D341Med (cell line): ENCODE results near the gene EPHX1.
"Not testable (repeated sequence)": the region's sequence is repeated elsewhere in the genome, so short reads cannot be mapped to it uniquely, and the experiment has no call there.

Experiments
- DNase-seq: peaks from one replicate; pipeline ENCODE4 v3.0.0; 2012; ENCODE audit warnings: low spot score

EPHX1 gene

GRCh38 chr1:225816643-225817538 is 7.0 kb downstream of the EPHX1 start:
- peak; percentile 34 for DNase-seq

GRCh38 chr1:225817611-225818061 is 7.7 kb downstream of the EPHX1 start:
- peak; percentile 30 for DNase-seq

GRCh38 chr1:225818229-225818628 is 8.3 kb downstream of the EPHX1 start:
- DNase-seq, result no peak

GRCh38 chr1:225819346-225820192 is 9.6 kb downstream of the EPHX1 start:
- peak; percentile 14 for DNase-seq

- no peak for DNase-seq
Measured at GRCh38 chr1:225820522-225821120, 10.7 kb downstream of the EPHX1 start.

GRCh38 chr1:225822655-225823403 is 12.9 kb downstream of the EPHX1 start:
- DNase-seq, result peak; percentile 18

GRCh38 chr1:225823811-225824261 is 13.9 kb downstream of the EPHX1 start:
- peak; percentile 34 for DNase-seq

- DNase-seq, result no peak
Measured at GRCh38 chr1:225824533-225824941, 14.6 kb downstream of the EPHX1 start.

GRCh38 chr1:225825078-225825477 is 15.2 kb downstream of the EPHX1 start:
- DNase-seq, result no peak

- DNase-seq, result no peak
Measured at GRCh38 chr1:225825607-225826007, 15.7 kb downstream of the EPHX1 start.

- DNase-seq, result no peak
Measured at GRCh38 chr1:225827076-225827475, 17.2 kb downstream of the EPHX1 start.

- no peak for DNase-seq
Measured at GRCh38 chr1:225828706-225829345, 18.9 kb downstream of the EPHX1 start.

GRCh38 chr1:225830841-225831240 is 20.9 kb downstream of the EPHX1 start:
- DNase-seq, result no peak

GRCh38 chr1:225834417-225835329 is 24.7 kb downstream of the EPHX1 start:
- DNase-seq, result peak; percentile 69

- DNase-seq, result no peak
Measured at GRCh38 chr1:225835856-225836255, 25.9 kb downstream of the EPHX1 start.

GRCh38 chr1:225836296-225836695 is 26.4 kb downstream of the EPHX1 start:
- DNase-seq, result not testable (repeated sequence)

GRCh38 chr1:225838793-225839192 is 28.9 kb downstream of the EPHX1 start:
- DNase-seq, result no peak

GRCh38 chr1:225840223-225840610 is 30.3 kb downstream of the EPHX1 start:
- DNase-seq, result no peak

- DNase-seq, result no peak
Measured at GRCh38 chr1:225840713-225841112, 30.8 kb downstream of the EPHX1 start.

GRCh38 chr1:225842074-225842473 is 32.1 kb downstream of the EPHX1 start:
- DNase-seq, result no peak
